Stimulated activated CD4-positive, alpha-beta T cell treated with anti-CD3 and anti-CD28 coated beads, Interleukin-12 subunit alpha, Interleukin-12 subunit beta, amount 100 ng/mL, for 48 hours (primary cell): ENCODE data around the gene SOX30.

Experiments
- DNase-seq, 3 donors: peaks; one replicate each; pipeline ENCODE4 v3.0.0-alpha.2; 2020; ENCODE audit warnings: low read depth in 2 of 3, low spot score in 1 of 3

SOX30 gene

GRCh38 chr5:157610990-157611389, 41.2 kb downstream of the SOX30 start:
- DNase-seq, result no peak

GRCh38 chr5:157608972-157609565, 43.2 kb downstream of the SOX30 start:
- DNase-seq, result no peak

GRCh38 chr5:157607371-157608161, 44.7 kb downstream of the SOX30 start:
- peak; percentile 54 to 64 (median 64) for DNase-seq

DNA sequence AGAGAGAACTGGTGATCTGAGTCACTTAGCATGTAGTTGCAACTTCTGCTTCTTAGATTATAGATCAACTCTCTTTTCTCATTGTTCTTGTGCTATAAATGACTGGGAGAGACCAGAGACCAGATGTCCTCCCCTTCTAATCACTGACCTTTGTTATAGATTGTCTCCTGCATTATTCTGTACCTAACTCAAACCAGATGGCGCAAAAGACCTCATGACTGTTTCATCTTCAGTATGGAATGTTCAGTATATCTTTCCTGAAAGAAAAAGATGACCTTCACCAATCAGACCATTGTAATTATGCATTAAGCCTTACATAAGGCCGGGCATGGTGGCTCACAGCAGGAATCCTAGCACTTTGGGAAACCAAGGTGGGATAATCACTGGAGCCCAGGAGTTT, 46.2 kb downstream of the SOX30 start:
- no peak for DNase-seq

GRCh38 chr5:157603333-157604190, 48.7 kb downstream of the SOX30 start:
- peak; percentile 49 to 57 (median 52) for DNase-seq

GRCh38 chr5:157602505-157602904, 49.7 kb downstream of the SOX30 start:
- peak in 2 of 3 donors; percentile 44 to 53 for DNase-seq

DNA sequence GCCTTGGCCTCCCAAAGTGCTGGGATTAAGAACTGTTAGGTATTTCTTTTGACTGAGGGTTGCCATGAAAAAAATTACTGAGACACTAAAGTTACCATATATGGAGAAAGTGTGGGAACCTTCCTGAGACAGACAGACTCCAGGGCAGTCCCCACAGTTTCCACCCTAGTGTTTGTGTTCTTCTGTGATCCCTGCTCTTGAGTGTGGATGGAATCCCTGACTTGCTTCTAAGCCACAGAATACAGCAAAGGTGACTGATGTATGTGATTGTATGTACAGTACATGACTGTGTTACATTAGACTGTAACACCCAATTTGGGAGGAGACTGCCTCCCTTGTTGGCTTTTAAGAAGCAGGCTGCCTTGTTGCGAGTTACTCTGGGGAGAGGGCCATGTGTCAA, 52.0 kb downstream of the SOX30 start:
- DNase-seq, result no peak

- DNase-seq, result no peak
Observed at GRCh38 chr5:157599565-157599964, 52.7 kb downstream of the SOX30 start.

- no peak for DNase-seq
Observed at GRCh38 chr5:157598350-157598936, 53.8 kb downstream of the SOX30 start.

DNA sequence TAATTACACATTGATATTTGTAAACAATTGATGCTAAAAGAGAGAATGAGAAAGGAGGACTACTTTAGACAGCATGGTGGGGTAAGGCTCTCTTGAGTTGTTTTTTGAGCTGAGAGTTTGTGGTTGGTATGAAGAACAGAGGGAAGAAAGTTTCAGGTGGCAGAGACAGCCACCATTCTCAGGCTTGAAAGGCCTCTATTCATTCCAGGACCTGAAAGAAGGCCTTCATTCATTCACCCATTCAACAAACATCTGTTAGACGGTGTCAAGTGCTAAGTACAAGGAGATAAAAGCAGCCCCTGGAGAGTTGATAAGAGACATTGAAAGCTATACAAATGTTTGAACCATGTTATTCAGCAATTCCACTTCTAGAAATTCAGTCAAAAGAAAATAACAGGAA, 55.0 kb downstream of the SOX30 start:
- DNase-seq, result no peak

DNA sequence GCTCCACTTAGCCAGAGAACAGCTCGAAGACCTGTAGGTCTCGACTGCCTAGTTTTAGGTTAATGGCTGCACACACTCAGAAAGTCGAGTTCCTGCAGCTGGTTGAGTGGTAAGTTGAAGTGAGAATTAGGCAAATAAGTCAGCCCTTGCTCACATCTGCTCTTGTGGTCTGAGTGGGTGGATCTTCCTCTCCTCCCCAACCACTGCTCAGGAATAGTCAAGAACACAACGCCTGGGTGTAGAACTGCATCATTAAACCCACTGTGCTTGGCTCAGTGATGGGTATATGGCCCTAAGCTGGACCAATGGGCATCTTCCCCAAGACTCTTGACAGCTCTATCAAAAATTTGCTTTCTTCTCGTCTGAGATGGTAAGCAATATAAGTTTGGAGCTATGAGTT, 55.8 kb downstream of the SOX30 start:
- DNase-seq, result peak in 2 of 3 donors; percentile 46 to 53

DNA sequence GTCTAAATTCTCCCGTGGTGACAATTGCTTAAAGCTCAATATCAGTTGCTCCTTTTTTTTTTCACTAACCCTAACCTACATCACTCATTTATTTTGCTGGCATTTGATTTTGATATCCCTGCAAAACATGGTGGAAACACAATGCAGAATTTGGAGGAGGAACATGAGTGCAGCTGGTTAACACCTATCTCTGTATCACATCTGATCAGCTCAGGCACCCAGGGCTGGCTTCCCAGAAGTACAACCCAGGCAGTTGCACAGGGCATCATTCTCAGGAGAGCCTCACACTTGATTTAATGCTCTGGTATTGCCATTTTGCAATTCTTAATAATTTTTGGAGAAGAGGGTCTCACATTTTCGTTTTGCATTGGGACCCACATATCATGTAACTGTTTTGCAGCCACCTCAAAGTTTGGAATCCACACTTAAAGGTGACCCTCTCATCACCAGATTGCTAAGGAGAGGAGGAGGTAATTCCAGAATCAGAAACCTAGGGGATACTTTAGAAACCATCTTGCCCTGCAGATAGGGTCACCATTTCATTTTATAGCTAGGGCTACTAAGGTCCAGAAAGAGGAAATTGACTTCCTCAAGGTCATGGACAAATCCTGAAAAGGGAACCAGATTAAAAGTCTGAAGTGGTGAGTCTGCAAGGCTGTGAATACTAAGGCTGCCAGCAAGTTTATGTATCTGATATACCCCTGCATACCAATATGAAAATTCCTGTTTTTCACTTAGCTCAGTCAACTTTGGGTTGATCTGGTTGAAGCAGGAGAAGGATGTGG, 57.4 kb downstream of the SOX30 start:
- no peak for DNase-seq

GRCh38 chr5:157594257-157594656, 58.0 kb downstream of the SOX30 start:
- no peak for DNase-seq

DNA sequence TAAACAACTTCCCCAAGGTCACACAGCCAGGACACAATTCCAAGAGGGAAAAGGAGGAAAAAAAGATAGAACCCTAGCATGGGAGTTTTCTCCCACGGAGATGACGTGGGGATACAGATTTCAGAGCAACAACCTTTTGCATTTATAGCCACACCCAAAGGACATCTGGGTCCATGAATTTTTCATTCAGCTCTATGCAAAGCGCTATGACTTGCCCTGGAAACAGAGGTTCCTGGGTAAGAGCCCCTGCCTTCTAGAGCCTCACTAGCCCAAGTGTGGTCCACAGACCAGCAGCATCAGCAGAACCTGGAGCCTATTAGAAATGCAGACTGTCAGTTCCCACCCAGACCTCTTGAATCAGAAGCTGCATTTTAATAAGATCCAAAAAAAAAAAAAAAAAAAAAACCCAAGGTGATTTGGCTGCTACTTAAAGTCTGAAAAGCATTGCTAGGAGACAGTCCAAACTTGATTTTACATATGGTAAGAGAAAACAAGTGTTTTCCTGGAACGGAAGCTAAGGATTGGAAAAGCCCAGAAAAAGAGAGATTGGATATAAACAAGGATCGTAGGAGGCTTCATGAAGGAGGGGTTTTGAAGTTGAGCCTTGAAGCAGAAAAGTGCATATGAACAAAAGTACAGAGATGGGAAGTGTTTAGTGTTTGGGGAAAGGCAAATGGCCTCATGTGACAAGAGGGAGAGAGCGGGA, 59.0 kb downstream of the SOX30 start:
- no peak for DNase-seq

- DNase-seq, result no peak
Observed at GRCh38 chr5:157592594-157592993, 59.6 kb downstream of the SOX30 start.

- no peak for DNase-seq
Observed at GRCh38 chr5:157590478-157590877, 61.8 kb downstream of the SOX30 start.

- no peak for DNase-seq
Observed at GRCh38 chr5:157584628-157585027, 67.6 kb downstream of the SOX30 start.

GRCh38 chr5:157582731-157583620, 69.3 kb downstream of the SOX30 start:
- no peak for DNase-seq

- no peak for DNase-seq
Observed at GRCh38 chr5:157581901-157582300, 70.3 kb downstream of the SOX30 start.
